Measurements from ENCODE around the gene PDE4D.

DNA sequence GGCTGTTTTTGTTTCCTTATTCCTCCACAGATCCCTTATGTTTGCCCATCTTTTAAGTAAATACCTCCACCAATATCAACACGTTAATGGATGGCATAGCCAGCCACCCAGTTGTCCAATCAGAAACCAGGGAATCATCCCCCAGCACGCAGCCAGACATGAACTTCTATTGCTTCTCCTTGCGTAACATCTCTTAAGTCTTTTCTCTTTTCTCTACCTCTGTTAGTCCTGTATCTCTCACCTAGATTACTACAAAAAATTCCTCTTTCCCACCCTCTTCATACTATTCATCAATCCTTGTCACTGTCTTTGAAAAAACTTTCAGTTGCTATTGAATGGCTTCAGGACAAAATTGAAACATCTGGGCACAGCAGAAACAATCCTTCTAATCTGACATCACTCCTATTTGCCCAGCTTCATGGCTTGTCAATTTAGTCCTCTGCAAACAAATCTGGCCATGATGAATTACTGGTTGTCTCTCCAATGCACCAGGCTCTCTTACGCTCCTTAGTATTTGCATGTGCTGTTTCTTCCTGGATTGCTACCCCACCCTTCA lies 961.4 kb downstream of the PDE4D start:
- TF ChIP-seq CTCF (IDR thresholded peaks at IDR 0.05; ENCODE audit: low read length) (no peak), EZH2 (optimal IDR thresholded peaks at IDR 0.05; ENCODE audit: low read depth, low read length) (no peak)

Measured in MM.1S (cell line).